Frontal cortex (tissue), 1 donor: ENCODE measurements around the gene HOXA7. TPM values are rescaled to one million over a fixed set of nuclear protein-coding genes. Genes with fewer than 3 reads are reported as not detected.

ENCODE experiments used
- small RNA-seq: library from RNA; depleted of rRNA; stranded (forward); fragments of <200 nt; gene quantifications from one replicate; pipeline ENCODE3, GENCODE V24; 2014
- total RNA-seq: library from RNA; depleted of rRNA; stranded (reverse); fragments of >200 nt; gene quantifications from one replicate; pipeline ENCODE4 v1.2.3, GENCODE V29; 2014

Gene HOXA7
- total RNA-seq, 1 donor from 2014 or later, result not detected

Small RNA genes lying within 50 kb of the gene (small RNA-seq; reads per million reads assigned to genes)
- gene AC004080.5 (not detected), gene RF02140 (not detected), gene RF02141 (not detected)

Other genes with a start within 250 kb of the HOXA7 start
- not detected for gene HOXA1, start 60.7 kb downstream of the HOXA7 start, total RNA-seq
- not detected for gene HOXA2, start 54.0 kb downstream of the HOXA7 start, total RNA-seq
- gene HOXA4, start 25.9 kb downstream of the HOXA7 start, total RNA-seq, result not detected
- gene HOXA5, start 13.0 kb downstream of the HOXA7 start, total RNA-seq, result not detected
- gene HOXA6, start 8.9 kb downstream of the HOXA7 start, total RNA-seq, result not detected
- not detected for gene HOXA3, start 4.1 kb downstream of the HOXA7 start, total RNA-seq
- not detected for gene HOXA9, start 8.9 kb upstream of the HOXA7 start, total RNA-seq
- not detected for gene HOXA10, start 17.6 kb upstream of the HOXA7 start, total RNA-seq
- gene HOXA11, start 28.6 kb upstream of the HOXA7 start, total RNA-seq, result not detected
- not detected for gene HOXA13, start 43.4 kb upstream of the HOXA7 start, total RNA-seq
- gene EVX1, start 86.1 kb upstream of the HOXA7 start, total RNA-seq, result not detected